WTC11 (cell line): ENCODE data around the gene EEA1. TPM values are rescaled to one million over a fixed set of nuclear protein-coding genes. Genes with fewer than 3 reads are reported as not detected.

Experiments
- ATAC-seq: fragments of 200-7000 bp; cut with Tn5 transposase; 2 replicates; pipeline ENCODE4 v1.10.0; 2021; ENCODE audit warnings: mild to moderate bottlenecking, moderate library complexity
- CTCF ChIA-PET: fragments of 300-600 bp; sonication (Branson Sonifier 250); formaldehyde crosslinking; loops from one replicate; lab custom pipeline; 2021; ENCODE audit warnings: antibody characterized with exemption; lab: Charles Lee
- POLR2A ChIA-PET: fragments of 350-600 bp; sonication (Branson Sonifier 250); formaldehyde crosslinking; loops from one replicate; lab custom pipeline; 2021; ENCODE audit warnings: antibody characterized with exemption; lab: Charles Lee
- DNase-seq: peaks from one replicate; pipeline ENCODE4 v3.0.0; 2021; ENCODE audit warnings: low spot score
- H3K27ac Mint-ChIP-seq: 2 replicates; pipeline ENCODE4 v1.8.0; 2021; ENCODE audit warnings: mixed read lengths
- H3K27me3 Mint-ChIP-seq: 2 replicates; pipeline ENCODE4 v1.8.0; 2021; ENCODE audit warnings: low read depth, mild to moderate bottlenecking, moderate library complexity, mixed read lengths
- H3K36me3 Mint-ChIP-seq: 2 replicates; pipeline ENCODE4 v1.8.0; 2021; ENCODE audit warnings: mixed read lengths
- H3K4me1 Mint-ChIP-seq: 2 replicates; pipeline ENCODE4 v1.8.0; 2022; ENCODE audit warnings: mixed read lengths
- H3K4me3 Mint-ChIP-seq: 2 replicates; pipeline ENCODE4 v1.8.0; 2021; ENCODE audit warnings: mild to moderate bottlenecking, moderate library complexity, mixed read lengths
- H3K9me3 Mint-ChIP-seq: 2 replicates; pipeline ENCODE4 v1.8.0; 2021; ENCODE audit warnings: mixed read lengths
- CBFB ChIP-seq: sonication (generic); formaldehyde crosslinking; IDR thresholded peaks from 2 replicates; pipeline ENCODE4 v1.8.1; 2022; ENCODE audit warnings: mild to moderate bottlenecking, low read depth, missing genetic modification reagents
- EMX1 ChIP-seq: fragments of 250-450 bp; sonication (Bioruptor Pico); IDR thresholded peaks from 2 replicates; pipeline ENCODE4 v1.8.0; 2021; ENCODE audit warnings: mild to moderate bottlenecking
- ESRRA ChIP-seq: sonication (generic); formaldehyde crosslinking; IDR thresholded peaks from 2 replicates; pipeline ENCODE4 v1.8.1; 2022; ENCODE audit warnings: mild to moderate bottlenecking, missing genetic modification reagents, borderline replicate concordance
- HMGA2 ChIP-seq: fragments of 250-450 bp; sonication (Bioruptor Pico); IDR thresholded peaks from 2 replicates; pipeline ENCODE4 v1.4.0; 2021; ENCODE audit warnings: mild to moderate bottlenecking, moderate library complexity
- IRF2 ChIP-seq: sonication (generic); formaldehyde crosslinking; IDR thresholded peaks from 2 replicates; pipeline ENCODE4 v1.8.0; 2022; ENCODE audit warnings: low read depth, missing genetic modification reagents, borderline replicate concordance
- MXD4 ChIP-seq: fragments of 250-450 bp; sonication (Bioruptor Pico); IDR thresholded peaks from 2 replicates; pipeline ENCODE4 v1.8.0; 2021; ENCODE audit warnings: mild to moderate bottlenecking, moderate library complexity, borderline replicate concordance
- MYBL2 ChIP-seq: sonication (generic); formaldehyde crosslinking; IDR thresholded peaks from 2 replicates; pipeline ENCODE4 v1.8.1; 2023; ENCODE audit warnings: mild to moderate bottlenecking, moderate library complexity, missing genetic modification reagents
- NFE2L1 ChIP-seq: sonication (generic); formaldehyde crosslinking; IDR thresholded peaks from 2 replicates; pipeline ENCODE4 v1.8.1; 2023; ENCODE audit warnings: missing genetic modification reagents
- NFYB ChIP-seq: sonication (generic); formaldehyde crosslinking; conservative IDR thresholded peaks from 2 replicates; pipeline ENCODE4 v1.8.0; 2022; ENCODE audit warnings: low read depth, missing genetic modification reagents
- NR1H2 ChIP-seq: sonication (generic); formaldehyde crosslinking; IDR thresholded peaks from 2 replicates; pipeline ENCODE4 v1.9.0; 2021; ENCODE audit warnings: mild to moderate bottlenecking, moderate library complexity, missing genetic modification reagents
- PRRX2 ChIP-seq: fragments of 250-450 bp; sonication (Bioruptor Pico); IDR thresholded peaks from 2 replicates; pipeline ENCODE4 v1.8.0; 2021; ENCODE audit warnings: mild to moderate bottlenecking
- ZBTB21 ChIP-seq: sonication (generic); formaldehyde crosslinking; IDR thresholded peaks from 2 replicates; pipeline ENCODE4 v1.8.1; 2023; ENCODE audit warnings: mild to moderate bottlenecking, missing genetic modification reagents, borderline replicate concordance
- ZNF423 ChIP-seq: fragments of 250-450 bp; sonication (Bioruptor Pico); IDR thresholded peaks from 2 replicates; pipeline ENCODE4 v2.1.2; 2022; ENCODE audit warnings: mild to moderate bottlenecking, moderate library complexity
- ZNF671 ChIP-seq: fragments of 250-450 bp; sonication (Bioruptor Pico); IDR thresholded peaks from 2 replicates; pipeline ENCODE4 v1.8.0; 2021; ENCODE audit warnings: mild to moderate bottlenecking
- total RNA-seq: library from RNA; stranded (reverse); gene quantifications from 3 replicates; pipeline ENCODE4 v1.2.3, GENCODE V29; 2021
- TF ChIP-seq, protein P1 (sequence below): fragments of 250-450 bp; sonication (Bioruptor Pico); IDR thresholded peaks from 2 replicates; pipeline ENCODE4 v1.9.0; 2021; ENCODE audit warnings: mild to moderate bottlenecking
- TF ChIP-seq, protein P2 (sequence below): fragments of 250-450 bp; sonication (Bioruptor Pico); IDR thresholded peaks from 2 replicates; pipeline ENCODE4 v2.1.2; 2022; ENCODE audit warnings: mild to moderate bottlenecking, moderate library complexity
- TF ChIP-seq, protein P3 (sequence below): sonication (generic); formaldehyde crosslinking; IDR thresholded peaks from 2 replicates; pipeline ENCODE4 v1.8.1; 2022; ENCODE audit warnings: low read depth, mild to moderate bottlenecking, moderate library complexity, missing genetic modification reagents, borderline replicate concordance
- TF ChIP-seq, protein P4 (sequence below): sonication (generic); formaldehyde crosslinking; IDR thresholded peaks from 2 replicates; pipeline ENCODE4 v1.8.0; 2023; ENCODE audit warnings: missing genetic modification reagents, mild to moderate bottlenecking, borderline replicate concordance
- TF ChIP-seq, protein P5 (sequence below): sonication (generic); formaldehyde crosslinking; IDR thresholded peaks from 2 replicates; pipeline ENCODE4 v1.8.1; 2022; ENCODE audit warnings: missing genetic modification reagents, borderline replicate concordance
- TF ChIP-seq, protein P6 (sequence below): sonication (generic); formaldehyde crosslinking; conservative IDR thresholded peaks from 2 replicates; pipeline ENCODE4 v1.8.1; 2022; ENCODE audit warnings: mild to moderate bottlenecking, missing genetic modification reagents

EEA1 gene
- total RNA-seq, 1 experiment from 2014 or later = 20.3 TPM

DNA sequence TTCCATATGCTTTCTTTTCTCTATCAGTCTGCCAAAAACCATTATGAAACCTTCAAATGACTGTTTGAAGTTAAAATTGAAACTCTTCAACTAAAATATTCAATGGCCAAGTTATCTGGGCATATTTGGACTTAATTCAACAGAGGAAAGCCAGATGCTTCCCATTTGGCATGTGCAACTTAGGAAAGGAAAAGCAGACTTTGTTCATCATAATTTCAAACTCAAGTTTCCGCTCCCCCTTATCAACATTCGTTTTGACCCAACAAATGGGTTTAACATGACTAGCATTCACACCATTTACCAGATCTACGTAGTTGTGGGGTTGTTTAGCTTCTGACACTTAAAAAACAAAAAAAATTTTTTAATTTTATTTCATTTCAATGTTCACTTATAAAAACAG lies 150.6 kb downstream of the EEA1 start:
- Mint-ChIP-seq H3K27ac (no peak overlapping the region), H3K36me3 (peaks cover 7% of the 10 kb centered on the region; the same call in 1 of the 2 replicates)
- ChIA-PET POLR2A (no interaction called here), CTCF (interaction anchor here (1.0 to 1.2 kb wide), 2 partner anchors 320 to 641 kb away, joined by 3 read pairs; no protein-coding TSS in a partner anchor)
- TF ChIP-seq, protein P1, sequence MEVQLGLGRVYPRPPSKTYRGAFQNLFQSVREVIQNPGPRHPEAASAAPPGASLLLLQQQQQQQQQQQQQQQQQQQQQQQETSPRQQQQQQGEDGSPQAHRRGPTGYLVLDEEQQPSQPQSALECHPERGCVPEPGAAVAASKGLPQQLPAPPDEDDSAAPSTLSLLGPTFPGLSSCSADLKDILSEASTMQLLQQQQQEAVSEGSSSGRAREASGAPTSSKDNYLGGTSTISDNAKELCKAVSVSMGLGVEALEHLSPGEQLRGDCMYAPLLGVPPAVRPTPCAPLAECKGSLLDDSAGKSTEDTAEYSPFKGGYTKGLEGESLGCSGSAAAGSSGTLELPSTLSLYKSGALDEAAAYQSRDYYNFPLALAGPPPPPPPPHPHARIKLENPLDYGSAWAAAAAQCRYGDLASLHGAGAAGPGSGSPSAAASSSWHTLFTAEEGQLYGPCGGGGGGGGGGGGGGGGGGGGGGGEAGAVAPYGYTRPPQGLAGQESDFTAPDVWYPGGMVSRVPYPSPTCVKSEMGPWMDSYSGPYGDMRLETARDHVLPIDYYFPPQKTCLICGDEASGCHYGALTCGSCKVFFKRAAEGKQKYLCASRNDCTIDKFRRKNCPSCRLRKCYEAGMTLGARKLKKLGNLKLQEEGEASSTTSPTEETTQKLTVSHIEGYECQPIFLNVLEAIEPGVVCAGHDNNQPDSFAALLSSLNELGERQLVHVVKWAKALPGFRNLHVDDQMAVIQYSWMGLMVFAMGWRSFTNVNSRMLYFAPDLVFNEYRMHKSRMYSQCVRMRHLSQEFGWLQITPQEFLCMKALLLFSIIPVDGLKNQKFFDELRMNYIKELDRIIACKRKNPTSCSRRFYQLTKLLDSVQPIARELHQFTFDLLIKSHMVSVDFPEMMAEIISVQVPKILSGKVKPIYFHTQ (CRISPR knock-in tag) = no peak
- TF ChIP-seq, protein P2, sequence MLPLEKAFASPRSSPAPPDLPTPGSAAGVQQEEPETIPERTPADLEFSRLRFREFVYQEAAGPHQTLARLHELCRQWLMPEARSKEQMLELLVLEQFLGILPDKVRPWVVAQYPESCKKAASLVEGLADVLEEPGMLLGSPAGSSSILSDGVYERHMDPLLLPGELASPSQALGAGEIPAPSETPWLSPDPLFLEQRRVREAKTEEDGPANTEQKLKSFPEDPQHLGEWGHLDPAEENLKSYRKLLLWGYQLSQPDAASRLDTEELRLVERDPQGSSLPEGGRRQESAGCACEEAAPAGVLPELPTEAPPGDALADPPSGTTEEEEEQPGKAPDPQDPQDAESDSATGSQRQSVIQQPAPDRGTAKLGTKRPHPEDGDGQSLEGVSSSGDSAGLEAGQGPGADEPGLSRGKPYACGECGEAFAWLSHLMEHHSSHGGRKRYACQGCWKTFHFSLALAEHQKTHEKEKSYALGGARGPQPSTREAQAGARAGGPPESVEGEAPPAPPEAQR (CRISPR knock-in tag) = no peak
- TF ChIP-seq, all 79 proteins: peak for 0
- H3K4me1 Mint-ChIP-seq = peaks cover 8% of the 10 kb centered on the region
- DNase-seq (no peak), ATAC-seq (no peak)
- H3K4me3 Mint-ChIP-seq = no peak overlapping the region
- no peaks in the 10 kb centered on the region for H3K9me3 Mint-ChIP-seq
- H3K27me3 Mint-ChIP-seq = no peaks in the 10 kb centered on the region

DNA sequence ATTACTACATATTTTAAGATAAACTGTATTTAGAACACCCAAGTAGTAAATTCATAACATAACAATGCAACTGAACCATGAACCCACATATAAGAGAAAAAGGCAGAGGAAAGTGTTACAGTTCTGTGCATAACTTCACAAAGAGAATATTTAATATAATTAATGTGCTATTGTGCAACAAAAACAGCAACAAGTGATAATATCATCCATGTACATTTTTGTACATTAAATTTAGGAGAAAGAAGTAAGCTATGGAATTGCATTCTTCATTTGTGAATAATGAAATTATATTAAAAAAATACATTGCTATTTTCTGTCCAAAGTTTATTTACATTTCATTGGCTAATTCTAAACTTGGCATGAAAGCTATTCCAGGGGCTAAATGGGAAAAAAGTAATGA lies 153.7 kb downstream of the EEA1 start:
- no peak for DNase-seq
- no peak for ATAC-seq
- TF ChIP-seq ESRRA (CRISPR knock-in tag) (no peak), PRRX2 (CRISPR knock-in tag) (no peak)
- TF ChIP-seq, protein P3, sequence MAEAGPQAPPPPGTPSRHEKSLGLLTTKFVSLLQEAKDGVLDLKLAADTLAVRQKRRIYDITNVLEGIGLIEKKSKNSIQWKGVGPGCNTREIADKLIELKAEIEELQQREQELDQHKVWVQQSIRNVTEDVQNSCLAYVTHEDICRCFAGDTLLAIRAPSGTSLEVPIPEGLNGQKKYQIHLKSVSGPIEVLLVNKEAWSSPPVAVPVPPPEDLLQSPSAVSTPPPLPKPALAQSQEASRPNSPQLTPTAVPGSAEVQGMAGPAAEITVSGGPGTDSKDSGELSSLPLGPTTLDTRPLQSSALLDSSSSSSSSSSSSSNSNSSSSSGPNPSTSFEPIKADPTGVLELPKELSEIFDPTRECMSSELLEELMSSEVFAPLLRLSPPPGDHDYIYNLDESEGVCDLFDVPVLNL (CRISPR knock-in tag) = no peak
- no peaks in the 10 kb centered on the region for H3K27me3 Mint-ChIP-seq
- POLR2A ChIA-PET = no interaction called here
- H3K27ac Mint-ChIP-seq = no peak overlapping the region
- peaks cover 7% of the 10 kb centered on the region; the same call in 1 of the 2 replicates for H3K36me3 Mint-ChIP-seq
- H3K9me3 Mint-ChIP-seq = no peaks in the 10 kb centered on the region
- CTCF ChIA-PET = no interaction called here
- peaks cover 8% of the 10 kb centered on the region for H3K4me1 Mint-ChIP-seq
- H3K4me3 Mint-ChIP-seq = no peak overlapping the region

DNA sequence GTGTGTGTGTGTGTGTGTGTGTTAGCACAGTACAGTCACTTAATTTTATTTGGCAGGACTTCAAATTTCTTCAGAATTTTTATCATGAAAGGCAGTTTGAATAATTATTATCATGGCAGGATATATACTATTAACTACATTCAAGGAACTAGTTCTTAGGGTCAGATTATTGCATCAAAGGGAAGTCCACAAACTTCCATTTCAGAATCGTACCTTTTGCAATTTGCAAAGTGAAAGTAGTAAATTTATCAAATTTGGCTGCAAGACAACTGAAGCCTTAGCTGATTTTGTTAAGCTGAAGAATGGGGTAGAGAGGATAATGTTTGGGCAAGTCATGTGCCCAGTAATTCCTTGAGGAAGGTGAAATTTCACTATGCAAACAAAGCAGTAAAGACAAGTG lies 158.1 kb downstream of the EEA1 start:
- no peak for ATAC-seq
- no peaks in the 10 kb centered on the region for H3K36me3 Mint-ChIP-seq
- ChIA-PET CTCF (interaction anchor here (1.0 kb wide), 1 partner anchor 54 kb away, joined by 3 read pairs; no protein-coding TSS in a partner anchor), POLR2A (no interaction called here)
- H3K4me3 Mint-ChIP-seq = no peak overlapping the region
- no peak overlapping the region for H3K27ac Mint-ChIP-seq
- no peaks in the 10 kb centered on the region for H3K9me3 Mint-ChIP-seq
- peaks cover under 1% of the 10 kb centered on the region; the same call in 1 of the 2 replicates for H3K4me1 Mint-ChIP-seq
- H3K27me3 Mint-ChIP-seq = no peaks in the 10 kb centered on the region
- DNase-seq = no peak
- TF ChIP-seq NFYB = no peak
- no peak for TF ChIP-seq ZBTB21 (CRISPR knock-in tag)
- TF ChIP-seq HMGA2 (CRISPR knock-in tag) = no peak
- no peak for TF ChIP-seq EMX1 (CRISPR knock-in tag)
- TF ChIP-seq NR1H2 (CRISPR knock-in tag) = no peak
- TF ChIP-seq ZNF423 = no peak
- TF ChIP-seq, protein P4, sequence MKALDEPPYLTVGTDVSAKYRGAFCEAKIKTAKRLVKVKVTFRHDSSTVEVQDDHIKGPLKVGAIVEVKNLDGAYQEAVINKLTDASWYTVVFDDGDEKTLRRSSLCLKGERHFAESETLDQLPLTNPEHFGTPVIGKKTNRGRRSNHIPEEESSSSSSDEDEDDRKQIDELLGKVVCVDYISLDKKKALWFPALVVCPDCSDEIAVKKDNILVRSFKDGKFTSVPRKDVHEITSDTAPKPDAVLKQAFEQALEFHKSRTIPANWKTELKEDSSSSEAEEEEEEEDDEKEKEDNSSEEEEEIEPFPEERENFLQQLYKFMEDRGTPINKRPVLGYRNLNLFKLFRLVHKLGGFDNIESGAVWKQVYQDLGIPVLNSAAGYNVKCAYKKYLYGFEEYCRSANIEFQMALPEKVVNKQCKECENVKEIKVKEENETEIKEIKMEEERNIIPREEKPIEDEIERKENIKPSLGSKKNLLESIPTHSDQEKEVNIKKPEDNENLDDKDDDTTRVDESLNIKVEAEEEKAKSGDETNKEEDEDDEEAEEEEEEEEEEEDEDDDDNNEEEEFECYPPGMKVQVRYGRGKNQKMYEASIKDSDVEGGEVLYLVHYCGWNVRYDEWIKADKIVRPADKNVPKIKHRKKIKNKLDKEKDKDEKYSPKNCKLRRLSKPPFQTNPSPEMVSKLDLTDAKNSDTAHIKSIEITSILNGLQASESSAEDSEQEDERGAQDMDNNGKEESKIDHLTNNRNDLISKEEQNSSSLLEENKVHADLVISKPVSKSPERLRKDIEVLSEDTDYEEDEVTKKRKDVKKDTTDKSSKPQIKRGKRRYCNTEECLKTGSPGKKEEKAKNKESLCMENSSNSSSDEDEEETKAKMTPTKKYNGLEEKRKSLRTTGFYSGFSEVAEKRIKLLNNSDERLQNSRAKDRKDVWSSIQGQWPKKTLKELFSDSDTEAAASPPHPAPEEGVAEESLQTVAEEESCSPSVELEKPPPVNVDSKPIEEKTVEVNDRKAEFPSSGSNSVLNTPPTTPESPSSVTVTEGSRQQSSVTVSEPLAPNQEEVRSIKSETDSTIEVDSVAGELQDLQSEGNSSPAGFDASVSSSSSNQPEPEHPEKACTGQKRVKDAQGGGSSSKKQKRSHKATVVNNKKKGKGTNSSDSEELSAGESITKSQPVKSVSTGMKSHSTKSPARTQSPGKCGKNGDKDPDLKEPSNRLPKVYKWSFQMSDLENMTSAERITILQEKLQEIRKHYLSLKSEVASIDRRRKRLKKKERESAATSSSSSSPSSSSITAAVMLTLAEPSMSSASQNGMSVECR (CRISPR knock-in tag) = no peak
- no peak for TF ChIP-seq CBFB (CRISPR knock-in tag)
- no peak for TF ChIP-seq MXD4 (CRISPR knock-in tag)
- TF ChIP-seq, protein P5, sequence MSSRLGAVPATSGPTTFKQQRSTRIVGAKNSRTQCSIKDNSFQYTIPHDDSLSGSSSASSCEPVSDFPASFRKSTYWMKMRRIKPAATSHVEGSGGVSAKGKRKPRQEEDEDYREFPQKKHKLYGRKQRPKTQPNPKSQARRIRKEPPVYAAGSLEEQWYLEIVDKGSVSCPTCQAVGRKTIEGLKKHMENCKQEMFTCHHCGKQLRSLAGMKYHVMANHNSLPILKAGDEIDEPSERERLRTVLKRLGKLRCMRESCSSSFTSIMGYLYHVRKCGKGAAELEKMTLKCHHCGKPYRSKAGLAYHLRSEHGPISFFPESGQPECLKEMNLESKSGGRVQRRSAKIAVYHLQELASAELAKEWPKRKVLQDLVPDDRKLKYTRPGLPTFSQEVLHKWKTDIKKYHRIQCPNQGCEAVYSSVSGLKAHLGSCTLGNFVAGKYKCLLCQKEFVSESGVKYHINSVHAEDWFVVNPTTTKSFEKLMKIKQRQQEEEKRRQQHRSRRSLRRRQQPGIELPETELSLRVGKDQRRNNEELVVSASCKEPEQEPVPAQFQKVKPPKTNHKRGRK (CRISPR knock-in tag) = no peak
- no peak for TF ChIP-seq IRF2 (CRISPR knock-in tag)
- TF ChIP-seq MYBL2 (CRISPR knock-in tag) = no peak
- TF ChIP-seq ZNF671 (CRISPR knock-in tag) = no peak
- TF ChIP-seq NFE2L1 (CRISPR knock-in tag) = no peak
- TF ChIP-seq, protein P6, sequence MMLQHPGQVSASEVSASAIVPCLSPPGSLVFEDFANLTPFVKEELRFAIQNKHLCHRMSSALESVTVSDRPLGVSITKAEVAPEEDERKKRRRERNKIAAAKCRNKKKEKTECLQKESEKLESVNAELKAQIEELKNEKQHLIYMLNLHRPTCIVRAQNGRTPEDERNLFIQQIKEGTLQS (CRISPR knock-in tag) = no peak
